K562 (cell line): Measurements from ENCODE around the gene GULP1. TPM values are rescaled to one million over a fixed set of nuclear protein-coding genes. Genes with fewer than 3 reads are reported as not detected.

ENCODE experiments used
- ATAC-seq: fragments of 200-7000 bp; cut with Tn5 transposase; 3 replicates; pipeline ENCODE4 v1.9.1; 2020; ENCODE audit warnings: moderate library complexity
- BruUV-seq: library from RNA; stranded (reverse); fragments of 400-500 nt; replicated peaks from 2 replicates; lab custom pipeline; 2021; lab: Mats Ljungman, UMichigan
- CTCF ChIA-PET: fragments of 300-600 bp; formaldehyde crosslinking; extraction: SDS; loops from one replicate; lab custom pipeline; 2021; ENCODE audit warnings: low intra/inter-chr PET ratio; lab: Yijun Ruan, JAX
- POLR2A ChIA-PET: fragments of 300-600, 350-650 bp; sonication (Branson Sonifier 250); formaldehyde crosslinking; extraction: SDS; loops from one replicate; lab custom pipeline; 2021; ENCODE audit warnings: antibody characterized with exemption, inconsistent platforms; lab: Yijun Ruan, JAX
- DNase-seq, 4 experiments: peaks; one replicate each; pipeline versions ENCODE4 v3.0.0 to v3.0.0-alpha.2; 2011 to 2018; ENCODE audit warnings: low spot score in 3 of 4, mixed read lengths in 3 of 4; ENCODE audit errors: extremely low read depth in 1 of 4
- FAIRE-seq: peaks from 2 replicates; lab custom pipeline; 2011; peaks lifted over from hg19 to GRCh38; lab: Jason Lieb, UNC
- H2AFZ ChIP-seq: 2 replicates; pipeline ENCODE4 v1.6.0; 2011; ENCODE audit warnings: low read depth, low read length, control low read depth, inconsistent platforms
- H3K27ac ChIP-seq: fragments of 200-600 bp; 3 replicates; pipeline ENCODE4 v1.8.0; 2011; ENCODE audit warnings: low read depth, mild to moderate bottlenecking, control low read depth, inconsistent platforms, low read length, moderate library complexity, mixed read lengths; ENCODE audit errors: extremely low read depth
- H3K27me3 ChIP-seq, 2 experiments: fragments of 300-600 bp in 1 of 2; 2 replicates in 1 of 2; 3 replicates in 1 of 2; pipeline versions ENCODE4 v1.6.0 to v1.8.0; 2011; ENCODE audit warnings: inconsistent platforms in 2 of 2, low read length in 2 of 2, mild to moderate bottlenecking in 1 of 2, mixed read lengths in 1 of 2, moderate library complexity in 1 of 2; ENCODE audit not compliant: control insufficient read depth in 2 of 2, insufficient read depth in 2 of 2
- H3K36me3 ChIP-seq: fragments of 300-600 bp; 3 replicates; pipeline ENCODE4 v1.8.0; 2011; ENCODE audit warnings: mild to moderate bottlenecking, low read length, inconsistent platforms; ENCODE audit not compliant: control insufficient read depth, insufficient read depth
- H3K4me1 ChIP-seq, 2 experiments: fragments of 200-600 bp in 1 of 2; replicated peaks in 1 of 2; 2 replicates in 1 of 2; 3 replicates in 1 of 2; pipeline versions ENCODE4 v1.5.1 to v1.8.0; 2011; ENCODE audit warnings: inconsistent platforms in 2 of 2, low read length in 2 of 2, mild to moderate bottlenecking in 1 of 2, mixed read lengths in 1 of 2, moderate library complexity in 1 of 2; ENCODE audit not compliant: control insufficient read depth in 2 of 2, insufficient read depth in 2 of 2
- H3K4me2 ChIP-seq: 2 replicates; pipeline ENCODE4 v1.6.1; 2011; ENCODE audit warnings: low read length, control low read depth, inconsistent platforms, mixed read lengths; ENCODE audit not compliant: insufficient read depth
- H3K4me3 ChIP-seq: fragments of 200-600 bp; sonication (generic), shearing (Covaris generic); 2 replicates; pipeline ENCODE4 v1.5.1; 2016; ENCODE audit warnings: control low read depth, inconsistent platforms
- H3K79me2 ChIP-seq: fragments of 200-600 bp; 3 replicates; pipeline ENCODE4 v1.8.0; 2011; ENCODE audit warnings: low read length, inconsistent platforms; ENCODE audit not compliant: control insufficient read depth, insufficient read depth
- H3K9ac ChIP-seq, 2 experiments: 2 replicates each; pipeline versions ENCODE4 v1.6.0 to v1.6.1; 2011; ENCODE audit warnings: low read depth in 2 of 2, low read length in 2 of 2, control low read depth in 1 of 2, inconsistent platforms in 1 of 2, mild to moderate bottlenecking in 1 of 2, mixed read lengths in 1 of 2; ENCODE audit not compliant: insufficient read depth in 1 of 2
- H3K9me1 ChIP-seq: one replicate; pipeline ENCODE4 v1.6.0; 2011; ENCODE audit warnings: inconsistent platforms, mild to moderate bottlenecking, low read length, moderate library complexity; ENCODE audit not compliant: control insufficient read depth, insufficient read depth
- H3K9me3 ChIP-seq: replicated peaks from 2 replicates; pipeline ENCODE4 v1.5.1; 2011; ENCODE audit warnings: low read depth, low read length, inconsistent platforms; ENCODE audit not compliant: control insufficient read depth, insufficient read depth
- H4K20me1 ChIP-seq: replicated peaks from 2 replicates; pipeline ENCODE4 v1.6.1; 2011; ENCODE audit warnings: low read length, inconsistent platforms, mixed read lengths; ENCODE audit not compliant: control insufficient read depth, insufficient read depth
- ARHGAP35 ChIP-seq: fragments of 450-650 bp; IDR thresholded peaks from 2 replicates; pipeline ENCODE4 v1.6.1; 2018; ENCODE audit not compliant: partially characterized antibody
- CAMTA2 ChIP-seq: fragments of 250-450 bp; sonication (Bioruptor Pico); conservative IDR thresholded peaks from 2 replicates; pipeline ENCODE4 v1.5.1; 2022
- CREBBP ChIP-seq: IDR thresholded peaks from one replicate; pipeline ENCODE4 v1.6.1; 2012; ENCODE audit warnings: low read depth, mild to moderate bottlenecking, control low read depth, inconsistent platforms, low read length
- HNRNPH1 ChIP-seq: fragments of 200-400 bp; formaldehyde crosslinking; optimal IDR thresholded peaks from 2 replicates; pipeline ENCODE3; 2017; ENCODE audit warnings: low read depth, mild to moderate bottlenecking, low read length, moderate library complexity
- KAT7 ChIP-seq: sonication (generic); formaldehyde crosslinking; IDR thresholded peaks from 2 replicates; pipeline ENCODE4 v1.8.0; 2022; ENCODE audit warnings: missing genetic modification reagents, mild to moderate bottlenecking, borderline replicate concordance
- MAFK ChIP-seq: IDR thresholded peaks from 2 replicates; pipeline ENCODE4 v1.6.1; 2011; ENCODE audit warnings: low read length, improper control_type of control experiment
- PHTF2 ChIP-seq: fragments of 250-450 bp; sonication (Bioruptor Pico); IDR thresholded peaks from 2 replicates; pipeline ENCODE4 v1.5.0; 2021; ENCODE audit warnings: mild to moderate bottlenecking
- RNF2 ChIP-seq: sonication (generic); IDR thresholded peaks from 2 replicates; pipeline ENCODE4 v1.6.1; 2016
- RNF219 ChIP-seq: fragments of 250-450 bp; sonication (Bioruptor Pico); IDR thresholded peaks from 2 replicates; pipeline ENCODE4 v1.5.0; 2022; ENCODE audit warnings: mild to moderate bottlenecking
- SOX6 ChIP-seq: fragments of 450-650 bp; IDR thresholded peaks from 2 replicates; pipeline ENCODE4 v1.6.1; 2014; ENCODE audit warnings: mild to moderate bottlenecking
- TCF7L2 ChIP-seq: fragments of 150-350 bp; IDR thresholded peaks from 2 replicates; pipeline ENCODE4 v1.6.1; 2016; ENCODE audit warnings: low read depth, mild to moderate bottlenecking, low read length, moderate library complexity
- ZNF431 ChIP-seq: sonication (generic); formaldehyde crosslinking; IDR thresholded peaks from 2 replicates; pipeline ENCODE4 v1.8.0; 2022; ENCODE audit warnings: mild to moderate bottlenecking, missing genetic modification reagents
- ZSCAN32 ChIP-seq: fragments of 450-650 bp; formaldehyde crosslinking; IDR thresholded peaks from 2 replicates; pipeline ENCODE4 v1.4.0; 2020; ENCODE audit warnings: mild to moderate bottlenecking, moderate library complexity
- WGBS: fragments of 100-300 bp; shearing (Covaris generic); methylation state at CpG from one replicate; pipeline ENCODE4 v1.1.6; 2016; ENCODE audit warnings: low coverage, mixed read lengths; ENCODE audit not compliant: insufficient coverage; ENCODE audit errors: missing lambda C conversion rate; 5-methylcytosine and 5-hydroxymethylcytosine counted together
- in situ Hi-C: fragments of 300-500 bp; cut with MboI; formaldehyde crosslinking; loops from 4 replicates; pipeline ENCODE4 v1.15.0; 2018; ENCODE audit warnings: inconsistent platforms, mixed read lengths
- intact Hi-C: fragments of 100-400 bp; cut with micrococcal nuclease; formaldehyde crosslinking; loops from 2 replicates; pipeline ENCODE4 v1.14.2; 2022
- polyA plus RNA-seq, 8 experiments: library from polyadenylated mRNA; depleted of rRNA in 4 of 8; stranded (reverse) in 5 of 8; unstranded in 3 of 8; fragments of >200 nt; fragmentation: Nextera tagmentation in 2 of 8; fragmentation: Illumina TruSeq in 1 of 8; extraction: Ambion mirVana in 2 of 8; extraction: Trizol in 1 of 8; gene quantifications; 2 replicates each; pipeline versions ENCODE4 v1.2.1 to v1.2.3, GENCODE V29; 2011 to 2014; ENCODE audit warnings: inconsistent platforms in 1 of 8, missing spikeins in 1 of 8
- total RNA-seq, 7 experiments: library from RNA; depleted of rRNA in 6 of 7; stranded (reverse); fragments of >200 nt in 6 of 7; fragmentation: Illumina TruSeq in 2 of 7; extraction: Trizol in 2 of 7; gene quantifications; 2 replicates each; pipeline versions ENCODE4 v1.2.1 to v1.2.3, GENCODE V29; 2011 to 2021; ENCODE audit warnings: low replicate concordance in 1 of 7
- TF ChIP-seq, protein P1 (sequence below): sonication (generic); formaldehyde crosslinking; IDR thresholded peaks from 2 replicates; pipeline ENCODE4 v1.9.0; 2022; ENCODE audit warnings: mild to moderate bottlenecking, missing genetic modification reagents
- TF ChIP-seq, protein P2 (sequence below): conservative IDR thresholded peaks from 2 replicates; pipeline ENCODE4 v1.6.1; 2011; ENCODE audit warnings: low read depth, mild to moderate bottlenecking, low read length; ENCODE audit not compliant: control insufficient read depth
- TF ChIP-seq, protein P3 (sequence below): fragments of 250-450 bp; sonication (Bioruptor Pico); IDR thresholded peaks from 2 replicates; pipeline ENCODE4 v1.8.0; 2022; ENCODE audit warnings: inconsistent platforms, mild to moderate bottlenecking, moderate library complexity, borderline replicate concordance
- TF ChIP-seq, protein P4 (sequence below): sonication (generic); formaldehyde crosslinking; IDR thresholded peaks from 2 replicates; pipeline ENCODE4 v1.8.0; 2022; ENCODE audit warnings: mild to moderate bottlenecking, missing genetic modification reagents

Gene GULP1
- total and polyA plus RNA-seq, 9 of the 15 experiments (the other 6 are each of a cell fraction or from before 2014, with no cell fraction given), result 8.5 to 25.3 (median 19.5) TPM

DNA sequence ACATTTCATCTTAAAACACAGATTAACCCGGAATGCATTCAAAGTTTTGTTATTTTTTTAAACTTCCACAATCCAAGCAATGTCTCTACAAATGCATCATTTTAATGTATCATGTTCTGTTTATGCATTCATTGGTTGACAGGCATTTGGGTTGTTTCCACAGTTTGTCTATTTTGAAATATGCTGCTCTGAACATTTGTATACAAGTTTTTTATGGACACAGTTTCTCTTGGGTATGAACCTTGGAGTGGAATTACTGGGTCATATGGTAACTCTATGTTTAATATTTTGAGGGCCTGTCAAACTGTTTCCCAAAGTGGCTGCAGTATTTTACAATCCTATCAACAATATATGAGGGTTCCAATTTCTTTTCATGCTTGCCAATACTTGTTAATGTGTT, 57.3 kb downstream of the GULP1 start:
- no peaks in the 10 kb centered on the region for H3K9me3 ChIP-seq
- ChIA-PET CTCF (no interaction called here), POLR2A (no interaction called here)
- no peak overlapping the region for H3K4me2 ChIP-seq
- no peak for FAIRE-seq
- no peak overlapping the region for H3K9ac ChIP-seq
- H3K27me3 ChIP-seq, result no peaks in the 10 kb centered on the region
- no TSS peak for BruUV-seq
- no peaks in the 10 kb centered on the region for H3K36me3 ChIP-seq
- H3K79me2 ChIP-seq, result peaks cover 19% of the 10 kb centered on the region; the same call in 2 of the 3 replicates
- no peaks in the 10 kb centered on the region for H4K20me1 ChIP-seq
- no peak for DNase-seq
- no peaks in the 10 kb centered on the region for H3K4me1 ChIP-seq
- in situ Hi-C loops, result no loop called here
- H3K27ac ChIP-seq, result no peak overlapping the region
- 80% methylated on average over 1 of the region's 1 CpG for WGBS
- TF ChIP-seq CAMTA2 (CRISPR knock-in tag) (no peak), PHTF2 (CRISPR knock-in tag) (no peak), ZSCAN32 (CRISPR knock-in tag) (no peak), ZNF431 (no peak), TCF7L2 (no peak), MAFK (no peak), RNF2 (no peak), ARHGAP35 (no peak), SOX6 (no peak), CREBBP (no peak), HNRNPH1 (no peak), KAT7 (CRISPR knock-in tag) (no peak), RNF219 (CRISPR knock-in tag) (no peak)
- TF ChIP-seq, protein P1, sequence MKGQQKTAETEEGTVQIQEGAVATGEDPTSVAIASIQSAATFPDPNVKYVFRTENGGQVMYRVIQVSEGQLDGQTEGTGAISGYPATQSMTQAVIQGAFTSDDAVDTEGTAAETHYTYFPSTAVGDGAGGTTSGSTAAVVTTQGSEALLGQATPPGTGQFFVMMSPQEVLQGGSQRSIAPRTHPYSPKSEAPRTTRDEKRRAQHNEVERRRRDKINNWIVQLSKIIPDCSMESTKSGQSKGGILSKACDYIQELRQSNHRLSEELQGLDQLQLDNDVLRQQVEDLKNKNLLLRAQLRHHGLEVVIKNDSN, result no peak
- TF ChIP-seq, protein P2, sequence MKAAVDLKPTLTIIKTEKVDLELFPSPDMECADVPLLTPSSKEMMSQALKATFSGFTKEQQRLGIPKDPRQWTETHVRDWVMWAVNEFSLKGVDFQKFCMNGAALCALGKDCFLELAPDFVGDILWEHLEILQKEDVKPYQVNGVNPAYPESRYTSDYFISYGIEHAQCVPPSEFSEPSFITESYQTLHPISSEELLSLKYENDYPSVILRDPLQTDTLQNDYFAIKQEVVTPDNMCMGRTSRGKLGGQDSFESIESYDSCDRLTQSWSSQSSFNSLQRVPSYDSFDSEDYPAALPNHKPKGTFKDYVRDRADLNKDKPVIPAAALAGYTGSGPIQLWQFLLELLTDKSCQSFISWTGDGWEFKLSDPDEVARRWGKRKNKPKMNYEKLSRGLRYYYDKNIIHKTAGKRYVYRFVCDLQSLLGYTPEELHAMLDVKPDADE, result no peak
- TF ChIP-seq, protein P3, sequence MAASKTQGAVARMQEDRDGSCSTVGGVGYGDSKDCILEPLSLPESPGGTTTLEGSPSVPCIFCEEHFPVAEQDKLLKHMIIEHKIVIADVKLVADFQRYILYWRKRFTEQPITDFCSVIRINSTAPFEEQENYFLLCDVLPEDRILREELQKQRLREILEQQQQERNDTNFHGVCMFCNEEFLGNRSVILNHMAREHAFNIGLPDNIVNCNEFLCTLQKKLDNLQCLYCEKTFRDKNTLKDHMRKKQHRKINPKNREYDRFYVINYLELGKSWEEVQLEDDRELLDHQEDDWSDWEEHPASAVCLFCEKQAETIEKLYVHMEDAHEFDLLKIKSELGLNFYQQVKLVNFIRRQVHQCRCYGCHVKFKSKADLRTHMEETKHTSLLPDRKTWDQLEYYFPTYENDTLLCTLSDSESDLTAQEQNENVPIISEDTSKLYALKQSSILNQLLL (CRISPR knock-in tag), result no peak
- TF ChIP-seq, protein P4, sequence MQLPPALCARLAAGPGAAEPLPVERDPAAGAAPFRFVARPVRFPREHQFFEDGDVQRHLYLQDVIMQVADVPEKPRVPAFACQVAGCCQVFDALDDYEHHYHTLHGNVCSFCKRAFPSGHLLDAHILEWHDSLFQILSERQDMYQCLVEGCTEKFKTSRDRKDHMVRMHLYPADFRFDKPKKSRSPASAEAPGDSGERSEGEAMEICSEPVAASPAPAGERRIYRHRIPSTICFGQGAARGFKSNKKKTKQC (CRISPR knock-in tag), result no peak
- H3K4me3 ChIP-seq, result no peak overlapping the region
- no peaks in the 10 kb centered on the region for H3K9me1 ChIP-seq
- intact Hi-C loops, result no loop called here
- no peak overlapping the region for H2AFZ ChIP-seq
- no peak for ATAC-seq
